Measurements from ENCODE around the gene MROH2A.
"Not testable (repeated sequence)": the region's sequence is repeated elsewhere in the genome, so short reads cannot be mapped to it uniquely, and the experiment has no call there.

Gene MROH2A

GRCh38 chr2:233778030-233778429, at the start of gene MROH2A:
Gene MROH2A, plus strand, starts transcription at chr2:233778330. Its CDS starts 1,029 bp downstream, at chr2:233779359.
- no peak for FAIRE-seq
- no peak for TF ChIP-seq POLR2A (IDR thresholded peaks at IDR 0.05; ENCODE audit: low read depth, low read length)
- no peak for DNase-seq (ENCODE audit: insufficient read length, low spot score)

GRCh38 chr2:233728723-233729301, 49.3 kb upstream of the MROH2A start, which contains the start of gene UGT1A3:
Gene UGT1A3, plus strand, starts transcription at chr2:233729042. Its CDS starts 85 bp downstream, at chr2:233729127.
- no peak for TF ChIP-seq POLR2A (IDR thresholded peaks at IDR 0.05; ENCODE audit: low read depth, low read length)
- DNase-seq (ENCODE audit: insufficient read length, low spot score): no peak
- no peak for FAIRE-seq

GRCh38 chr2:233736868-233737653, 41.1 kb upstream of the MROH2A start:
- FAIRE-seq; DNase-seq (ENCODE audit: insufficient read length, low spot score): not testable (repeated sequence)

- DNase-seq (ENCODE audit: insufficient read length, low spot score) (no peak), FAIRE-seq (no peak)
- TF ChIP-seq POLR2A (IDR thresholded peaks at IDR 0.05; ENCODE audit: low read depth, low read length): no peak
Measured at GRCh38 chr2:233740870-233741269, 37.3 kb upstream of the MROH2A start.

- no peak for FAIRE-seq
Measured at GRCh38 chr2:233743464-233744259, 34.5 kb upstream of the MROH2A start.

GRCh38 chr2:233745073-233745755, 32.9 kb upstream of the MROH2A start:
- DNase-seq (ENCODE audit: insufficient read length, low spot score) (no peak), FAIRE-seq (no peak)
- TF ChIP-seq POLR2A (IDR thresholded peaks at IDR 0.05; ENCODE audit: low read depth, low read length): no peak

More at GRCh38 chr2:233743464-233744259, 34.5 kb upstream of the MROH2A start:
- DNase-seq (ENCODE audit: insufficient read length, low spot score): no peak
- no peak for TF ChIP-seq POLR2A (IDR thresholded peaks at IDR 0.05; ENCODE audit: low read depth, low read length)

- not testable (repeated sequence) for DNase-seq (ENCODE audit: insufficient read length, low spot score); FAIRE-seq
Measured at GRCh38 chr2:233745838-233746237, 32.3 kb upstream of the MROH2A start.

- DNase-seq (ENCODE audit: insufficient read length, low spot score) (no peak), FAIRE-seq (no peak)
- TF ChIP-seq POLR2A (IDR thresholded peaks at IDR 0.05; ENCODE audit: low read depth, low read length): no peak
Measured at GRCh38 chr2:233746475-233747282, 31.5 kb upstream of the MROH2A start.

GRCh38 chr2:233747283-233747544, 30.9 kb upstream of the MROH2A start:
- no peak for TF ChIP-seq POLR2A (IDR thresholded peaks at IDR 0.05; ENCODE audit: low read depth, low read length)
- no peak for DNase-seq (ENCODE audit: insufficient read length, low spot score)
- no peak for FAIRE-seq

- not testable (repeated sequence) for FAIRE-seq; DNase-seq (ENCODE audit: insufficient read length, low spot score)
Measured at GRCh38 chr2:233750689-233751088, 27.4 kb upstream of the MROH2A start.

- not testable (repeated sequence) for DNase-seq (ENCODE audit: insufficient read length, low spot score); FAIRE-seq
Measured at GRCh38 chr2:233751212-233752009, 26.7 kb upstream of the MROH2A start.

- no peak for TF ChIP-seq POLR2A (IDR thresholded peaks at IDR 0.05; ENCODE audit: low read depth, low read length)
- DNase-seq (ENCODE audit: insufficient read length, low spot score): no peak
- FAIRE-seq: no peak
Measured at GRCh38 chr2:233754872-233755611, 23.1 kb upstream of the MROH2A start.

All from H54 (cell line).